Endometrial microvascular endothelial cells (primary cell): Measurements from ENCODE around the gene TEX13A. TPM values are rescaled to one million over a fixed set of nuclear protein-coding genes. Genes with fewer than 3 reads are reported as not detected.

Experiments
- in situ Hi-C: cut with HindIII; loops from 2 replicates; pipeline ENCODE4 v1.10.0; 2017; ENCODE audit warnings: low sequenced_read_pairs, low pct_unique_long_range_greater_than_20kb; ENCODE audit errors: inconsistent ontology term
- total RNA-seq: library from RNA; depleted of rRNA; stranded (reverse); fragments of >200 nt; gene quantifications from one replicate; pipeline ENCODE4 v1.2.3, GENCODE V29; 2015; ENCODE audit errors: inconsistent ontology term

Gene TEX13A
- total RNA-seq, 1 donor from 2014 or later = not detected

- in situ Hi-C loops = no loop called here
Observed at GRCh38 chrX:105190252-105190853, 30.1 kb downstream of the TEX13A start.

GRCh38 chrX:105189093-105189492, 31.4 kb downstream of the TEX13A start:
- in situ Hi-C loops = no loop called here

DNA sequence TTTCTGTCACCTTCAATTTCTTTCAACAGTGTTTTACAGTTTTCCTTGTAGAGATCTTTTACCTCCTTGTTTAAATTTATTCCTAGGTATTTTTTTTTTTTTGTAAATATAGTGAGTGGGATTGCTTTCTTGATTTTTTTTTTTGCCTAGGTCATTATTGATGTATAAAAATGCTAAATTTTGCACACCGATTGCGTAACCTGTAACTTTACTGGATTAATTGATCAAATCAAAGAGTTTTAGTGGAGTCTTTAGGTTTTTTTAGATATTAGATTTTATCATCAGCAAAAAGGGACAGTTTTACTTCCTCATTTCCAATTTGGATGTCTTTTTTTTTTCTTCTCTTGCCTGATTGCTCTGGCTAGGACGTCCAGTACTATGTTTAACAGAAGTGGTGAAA, 40.9 kb downstream of the TEX13A start:
- in situ Hi-C loops = no loop called here

DNA sequence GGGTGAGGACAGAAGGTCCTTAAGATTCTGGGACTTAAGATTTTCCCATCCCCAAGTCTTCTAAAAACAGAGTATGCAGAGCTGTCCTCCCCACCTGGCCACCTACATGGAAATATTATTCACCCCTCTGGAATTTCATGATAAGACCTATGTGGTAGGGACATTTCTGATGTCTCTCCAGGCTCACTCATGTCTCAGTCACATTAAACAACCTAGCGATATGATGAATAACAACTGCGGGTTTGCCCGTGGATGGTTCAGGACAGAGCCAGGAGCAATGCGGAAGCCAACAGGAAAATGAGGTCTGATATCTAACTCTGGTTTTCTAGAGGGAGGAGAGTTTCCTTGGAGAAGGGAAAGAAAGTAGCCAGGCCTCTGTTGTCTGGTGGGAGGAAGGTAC, 47.4 kb downstream of the TEX13A start:
- in situ Hi-C loops = no loop called here
